ENCODE results near the gene UST. TPM values are rescaled to one million over a fixed set of nuclear protein-coding genes. Genes with fewer than 3 reads are reported as not detected.

The UST gene
- total RNA-seq, 1 donor from 2014 or later = 5.5 TPM

GRCh38 chr6:148984531-148985056, 237.8 kb downstream of the UST start:
- Mint-ChIP-seq H3K27ac (ENCODE audit: unreplicated experiment) (no peak overlapping the region), H3K9me3 (peaks cover 2% of the 10 kb centered on the region), H3K4me3 (no peak overlapping the region), H3K36me3 (ENCODE audit: low read depth) (peaks cover 7% of the 10 kb centered on the region), H3K4me1 (peaks cover 4% of the 10 kb centered on the region), H3K27me3 (ENCODE audit: low read depth) (no peaks in the 10 kb centered on the region)
- TF ChIP-seq CTCF (conservative IDR thresholded peaks at IDR 0.05) = no peak
- no peak for DNase-seq (ENCODE audit: low read depth, low spot score)

- peaks cover 4% of the 10 kb centered on the region for H3K4me1 Mint-ChIP-seq
- TF ChIP-seq CTCF (conservative IDR thresholded peaks at IDR 0.05) = no peak
- DNase-seq (ENCODE audit: low read depth, low spot score) = no peak
- H3K27me3 Mint-ChIP-seq (ENCODE audit: low read depth) = no peaks in the 10 kb centered on the region
- H3K9me3 Mint-ChIP-seq = peaks cover 2% of the 10 kb centered on the region
- peaks cover 7% of the 10 kb centered on the region for H3K36me3 Mint-ChIP-seq (ENCODE audit: low read depth)
- H3K27ac Mint-ChIP-seq (ENCODE audit: unreplicated experiment) = no peak overlapping the region
- no peak overlapping the region for H3K4me3 Mint-ChIP-seq
These were observed 238.7 kb downstream of the UST start for GRCh38 chr6:148985499-148985898.

- Mint-ChIP-seq H3K36me3 (ENCODE audit: low read depth) (peaks cover 7% of the 10 kb centered on the region), H3K4me1 (peaks cover 4% of the 10 kb centered on the region), H3K4me3 (no peak overlapping the region), H3K27ac (ENCODE audit: unreplicated experiment) (no peak overlapping the region), H3K9me3 (peaks cover 2% of the 10 kb centered on the region), H3K27me3 (ENCODE audit: low read depth) (no peaks in the 10 kb centered on the region)
- DNase-seq (ENCODE audit: low read depth, low spot score) = no peak
- no peak for TF ChIP-seq CTCF (conservative IDR thresholded peaks at IDR 0.05)
These were observed 239.8 kb downstream of the UST start for GRCh38 chr6:148986608-148987007.

GRCh38 chr6:148987982-148988381, 241.2 kb downstream of the UST start:
- no peak for TF ChIP-seq CTCF (conservative IDR thresholded peaks at IDR 0.05)
- Mint-ChIP-seq H3K27ac (ENCODE audit: unreplicated experiment) (no peak overlapping the region), H3K4me3 (no peak overlapping the region), H3K36me3 (ENCODE audit: low read depth) (peaks cover 9% of the 10 kb centered on the region), H3K9me3 (peaks cover 5% of the 10 kb centered on the region), H3K4me1 (no peaks in the 10 kb centered on the region), H3K27me3 (ENCODE audit: low read depth) (no peaks in the 10 kb centered on the region)
- no peak for DNase-seq (ENCODE audit: low read depth, low spot score)

- no peak for TF ChIP-seq CTCF (conservative IDR thresholded peaks at IDR 0.05)
- Mint-ChIP-seq H3K4me3 (no peak overlapping the region), H3K4me1 (no peaks in the 10 kb centered on the region), H3K27me3 (ENCODE audit: low read depth) (no peaks in the 10 kb centered on the region), H3K27ac (ENCODE audit: unreplicated experiment) (no peak overlapping the region), H3K36me3 (ENCODE audit: low read depth) (peaks cover 9% of the 10 kb centered on the region), H3K9me3 (peaks cover 5% of the 10 kb centered on the region)
- DNase-seq (ENCODE audit: low read depth, low spot score) = no peak
These were observed 242.8 kb downstream of the UST start for GRCh38 chr6:148989585-148989984.
